ENCODE data around the gene ACTN3.

DNA sequence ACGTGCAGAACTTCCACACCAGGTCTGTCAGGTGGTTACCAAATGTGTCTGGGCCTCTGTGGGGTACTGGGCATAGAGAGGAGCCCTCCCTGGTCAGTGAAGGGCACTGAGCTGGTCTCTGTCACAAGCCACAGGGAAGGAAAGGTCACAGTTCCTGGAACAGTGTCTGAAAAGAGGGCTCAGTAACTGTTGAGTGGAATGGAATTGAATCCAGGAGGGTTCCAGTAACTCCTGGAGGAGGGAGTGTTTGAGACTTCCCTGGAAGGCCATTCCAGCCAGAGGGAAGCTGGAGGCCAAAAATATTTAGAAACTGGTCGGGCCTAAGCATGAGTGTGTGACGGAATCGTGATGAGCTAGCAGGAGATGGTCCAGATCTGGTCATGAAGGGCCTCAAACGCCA is 7.9 kb downstream of the ACTN3 start:
- TF ChIP-seq POLR2A (IDR thresholded peaks at IDR 0.05): no peak
- TF ChIP-seq, protein P1, sequence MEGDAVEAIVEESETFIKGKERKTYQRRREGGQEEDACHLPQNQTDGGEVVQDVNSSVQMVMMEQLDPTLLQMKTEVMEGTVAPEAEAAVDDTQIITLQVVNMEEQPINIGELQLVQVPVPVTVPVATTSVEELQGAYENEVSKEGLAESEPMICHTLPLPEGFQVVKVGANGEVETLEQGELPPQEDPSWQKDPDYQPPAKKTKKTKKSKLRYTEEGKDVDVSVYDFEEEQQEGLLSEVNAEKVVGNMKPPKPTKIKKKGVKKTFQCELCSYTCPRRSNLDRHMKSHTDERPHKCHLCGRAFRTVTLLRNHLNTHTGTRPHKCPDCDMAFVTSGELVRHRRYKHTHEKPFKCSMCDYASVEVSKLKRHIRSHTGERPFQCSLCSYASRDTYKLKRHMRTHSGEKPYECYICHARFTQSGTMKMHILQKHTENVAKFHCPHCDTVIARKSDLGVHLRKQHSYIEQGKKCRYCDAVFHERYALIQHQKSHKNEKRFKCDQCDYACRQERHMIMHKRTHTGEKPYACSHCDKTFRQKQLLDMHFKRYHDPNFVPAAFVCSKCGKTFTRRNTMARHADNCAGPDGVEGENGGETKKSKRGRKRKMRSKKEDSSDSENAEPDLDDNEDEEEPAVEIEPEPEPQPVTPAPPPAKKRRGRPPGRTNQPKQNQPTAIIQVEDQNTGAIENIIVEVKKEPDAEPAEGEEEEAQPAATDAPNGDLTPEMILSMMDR (IDR thresholded peaks at IDR 0.05): no peak
